GM18873 (cell line): ENCODE results near the gene LIMCH1.
"Not testable (repeated sequence)": the region's sequence is repeated elsewhere in the genome, so short reads cannot be mapped to it uniquely, and the experiment has no call there.

Experiments used
- ATAC-seq: cut with Tn5 transposase; IDR thresholded peaks from one replicate; pipeline ENCODE4 v1.9.1; 2021; ENCODE audit warnings: mild to moderate bottlenecking, moderate library complexity, moderate number of reproducible peaks; ENCODE audit not compliant: unreplicated experiment, low FRiP score

Gene LIMCH1

GRCh38 chr4:41712425-41712824 lies 174.5 kb downstream of the LIMCH1 start:
- no peak for ATAC-seq

GRCh38 chr4:41713768-41714167 lies 175.8 kb downstream of the LIMCH1 start:
- ATAC-seq: no peak

- no peak for ATAC-seq
Observed at GRCh38 chr4:41714364-41715000, 176.5 kb downstream of the LIMCH1 start.

GRCh38 chr4:41715155-41715554 lies 177.2 kb downstream of the LIMCH1 start:
- no peak for ATAC-seq

GRCh38 chr4:41718907-41719306 lies 180.9 kb downstream of the LIMCH1 start:
- ATAC-seq: no peak

- ATAC-seq: no peak
Observed at GRCh38 chr4:41719417-41719816, 181.5 kb downstream of the LIMCH1 start.

- ATAC-seq: no peak
Observed at GRCh38 chr4:41722181-41722580, 184.2 kb downstream of the LIMCH1 start.

- ATAC-seq: no peak
Observed at GRCh38 chr4:41723286-41723685, 185.3 kb downstream of the LIMCH1 start.

- no peak for ATAC-seq
Observed at GRCh38 chr4:41725254-41725653, 187.3 kb downstream of the LIMCH1 start.

- no peak for ATAC-seq
Observed at GRCh38 chr4:41727861-41728572, 190.1 kb downstream of the LIMCH1 start.

GRCh38 chr4:41728573-41728913 lies 190.6 kb downstream of the LIMCH1 start:
- ATAC-seq: no peak

- no peak for ATAC-seq
Observed at GRCh38 chr4:41731569-41732126, 193.7 kb downstream of the LIMCH1 start.

GRCh38 chr4:41734371-41734770 lies 196.4 kb downstream of the LIMCH1 start:
- ATAC-seq: no peak

GRCh38 chr4:41737491-41737890 lies 199.5 kb downstream of the LIMCH1 start:
- ATAC-seq: not testable (repeated sequence)

- ATAC-seq: no peak
Observed at GRCh38 chr4:41741354-41741753, 203.4 kb downstream of the LIMCH1 start.

GRCh38 chr4:41744572-41745291 lies 206.8 kb downstream of the LIMCH1 start:
- no peak for ATAC-seq

GRCh38 chr4:41745292-41746024 lies 207.5 kb downstream of the LIMCH1 start:
- ATAC-seq: no peak

- no peak for ATAC-seq
Observed at GRCh38 chr4:41746025-41746439, 208.1 kb downstream of the LIMCH1 start.

- no peak for ATAC-seq
Observed at GRCh38 chr4:41746440-41747229, 208.7 kb downstream of the LIMCH1 start.
